Right lobe of liver (tissue), 4 donors: ENCODE measurements around the gene ZNF224.

ENCODE experiments used
- CTCF ChIP-seq, 4 donors: fragments of 200-600 bp in 3 of 4; fragments of 450-650 bp in 1 of 4; IDR thresholded peaks; one replicate each; pipeline versions ENCODE4 v1.5.1 to v1.8.0; 2016 to 2022; ENCODE audit warnings: antibody characterized with exemption in 4 of 4, mild to moderate bottlenecking in 2 of 4
- POLR2A ChIP-seq: fragments of 450-650 bp; IDR thresholded peaks from one replicate; pipeline ENCODE4 v1.6.1; 2017; ENCODE audit warnings: antibody characterized with exemption, mild to moderate bottlenecking
- donor health status: DM: no; HTN: no; CAD: no.
- donor health status: DM: no; HTN: no; CAD: no.
- donor health status: DM: no; HTN: yes; CAD: no.

DNA sequence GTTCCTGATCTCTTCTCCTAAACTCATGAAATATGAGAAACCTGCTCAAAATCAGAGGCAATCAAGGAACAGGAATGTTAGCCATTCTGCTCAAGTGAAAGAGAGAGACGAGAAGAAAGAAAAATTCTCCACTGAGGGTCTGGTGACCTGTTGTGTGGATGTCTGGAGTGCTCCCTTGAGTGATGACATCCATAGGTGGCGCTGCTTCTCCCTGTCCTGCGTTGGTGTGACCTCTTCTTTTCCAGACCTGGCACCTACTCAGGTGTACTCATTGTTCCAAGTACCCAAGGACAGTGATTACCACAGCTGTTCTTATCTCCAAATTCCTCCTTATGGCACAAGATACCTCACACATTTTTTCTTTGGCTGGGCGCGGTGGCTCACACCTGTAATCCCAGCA, 38.3 kb upstream of the ZNF224 start:
- TF ChIP-seq CTCF (IDR thresholded peaks at IDR 0.05) (no peak), POLR2A (no peak)
